ENCODE data around the gene NAT8L. TPM values are rescaled to one million over a fixed set of nuclear protein-coding genes. Genes with fewer than 3 reads are reported as not detected.

NAT8L gene
- polyA plus RNA-seq, 3 donors: 0.01 TPM; not detected in 2

- Mint-ChIP-seq H3K36me3 (peaks cover 13 to 23% of the 10 kb centered on the region in 2 donors), H3K4me1 (peaks cover 41% of the 10 kb centered on the region), H3K9me3 (peaks cover 0 to 1% (median 0%) of the 10 kb centered on the region in 7 donors), H3K27me3 (ENCODE audit: low read depth in 3 of 3) (peaks cover 5 to 14% (median 9%) of the 10 kb centered on the region in 3 donors), H3K4me3 (peak overlapping the region; percentile 86 to 90), H3K27ac (peak overlapping the region; percentile 89 to 94 (median 93))
- H3K4me2 ChIP-seq (replicated peaks; ENCODE audit: extremely low read depth, low read length, poor library complexity, severe bottlenecking): peak overlapping the region; percentile 97
- peak overlapping the region; percentile 63 to 95 (median 93) for H3K4me3 ChIP-seq (replicated peaks in 1 of 3; ENCODE audit: low read depth in 2 of 3, low read length in 3 of 3)
- H3K9me3 ChIP-seq (replicated peaks in 1 of 2; ENCODE audit: control insufficient read depth in 1 of 2, insufficient read depth in 1 of 2, low read length in 2 of 2): no peaks in the 10 kb centered on the region
- no peak for TF ChIP-seq CTCF (IDR thresholded peaks at IDR 0.05)
- peak overlapping the region; percentile 94 for H3K9ac ChIP-seq (ENCODE audit: insufficient read depth, low read length, poor library complexity, severe bottlenecking)
- H2AFZ ChIP-seq (ENCODE audit: insufficient read depth, low read depth, low read length, poor library complexity, severe bottlenecking): peak overlapping the region; percentile 97
- H3K4me1 ChIP-seq (ENCODE audit: control insufficient read depth in 1 of 2, insufficient read depth in 2 of 2, low read length in 2 of 2): peaks cover 38 to 44% of the 10 kb centered on the region in 2 donors
- H3K27me3 ChIP-seq (ENCODE audit: control insufficient read depth in 2 of 2, insufficient read depth in 2 of 2, low read length in 2 of 2): peaks cover 0 to 2% of the 10 kb centered on the region in 2 donors
- H4K20me1 ChIP-seq (ENCODE audit: insufficient read depth, low read length): peaks cover 8% of the 10 kb centered on the region
- peak overlapping the region; percentile 89 to 98 for H3K27ac ChIP-seq (ENCODE audit: low read depth in 1 of 2, low read length in 2 of 2)
- peaks cover 7 to 17% of the 10 kb centered on the region in 2 donors for H3K36me3 ChIP-seq (replicated peaks in 1 of 2; ENCODE audit: control insufficient read depth in 1 of 2, insufficient read depth in 2 of 2, low read length in 2 of 2)
- WGBS (ENCODE audit: insufficient coverage): 0% methylated on average over 6 of the region's 23 CpGs
- DNase-seq: peak; percentile 74 to 89 (median 79)
- intact Hi-C loops (cut with micrococcal nuclease): loop anchor here (2.0 to 10.0 kb wide), 6 partner anchors 31 to 665 kb away; partner anchors contain the start of genes MXD4 (in 1 of the 2), NSD2 (in 1 of the 2), TACC3 (in 1 of the 2) and TMEM129 (in 1 of the 2)
- H3K79me2 ChIP-seq (ENCODE audit: insufficient read depth, low read length): peaks cover 40% of the 10 kb centered on the region
Measured at GRCh38 chr4:2009651-2010233, 49.4 kb upstream of the NAT8L start.

GRCh38 chr4:2011583-2011982 is 47.5 kb upstream of the NAT8L start:
- no peak overlapping the region for H3K4me3 Mint-ChIP-seq
- peaks cover 0 to under 1% of the 10 kb centered on the region in 2 donors for H3K36me3 ChIP-seq (replicated peaks in 1 of 2; ENCODE audit: control insufficient read depth in 1 of 2, insufficient read depth in 2 of 2, low read length in 2 of 2)
- no peaks in the 10 kb centered on the region for H3K9me3 ChIP-seq (replicated peaks in 1 of 2; ENCODE audit: control insufficient read depth in 1 of 2, insufficient read depth in 1 of 2, low read length in 2 of 2)
- peaks cover 0 to 2% of the 10 kb centered on the region in 2 donors for H3K27me3 ChIP-seq (ENCODE audit: control insufficient read depth in 2 of 2, insufficient read depth in 2 of 2, low read length in 2 of 2)
- H3K4me1 Mint-ChIP-seq: peaks cover 38% of the 10 kb centered on the region
- H2AFZ ChIP-seq (ENCODE audit: insufficient read depth, low read depth, low read length, poor library complexity, severe bottlenecking): no peak overlapping the region
- H3K79me2 ChIP-seq (ENCODE audit: insufficient read depth, low read length): peaks cover 22% of the 10 kb centered on the region
- peaks cover 0 to 1% (median 0%) of the 10 kb centered on the region in 7 donors for H3K9me3 Mint-ChIP-seq
- DNase-seq: peak; percentile 74 to 85 (median 78)
- H3K27ac Mint-ChIP-seq: peak overlapping the region in 6 of 7 donors; percentile 25 to 85 (median 66)
- intact Hi-C loops (cut with micrococcal nuclease): loop anchor here (2.0 to 10.0 kb wide), 2 partner anchors 29 to 287 kb away; partner anchors contain the start of genes TACC3 (in 1 of the 2) and TMEM129 (in 1 of the 2)
- peak overlapping the region in 1 of 3 experiments; percentile 2 for H3K4me3 ChIP-seq (replicated peaks in 1 of 3; ENCODE audit: low read depth in 2 of 3, low read length in 3 of 3)
- H4K20me1 ChIP-seq (ENCODE audit: insufficient read depth, low read length): peaks cover 3% of the 10 kb centered on the region
- WGBS (ENCODE audit: insufficient coverage): 0% methylated on average over 1 of the region's 3 CpGs
- no peak for TF ChIP-seq CTCF (IDR thresholded peaks at IDR 0.05)
- H3K36me3 Mint-ChIP-seq: peaks cover 5 to 6% of the 10 kb centered on the region in 2 donors
- H3K4me2 ChIP-seq (replicated peaks; ENCODE audit: extremely low read depth, low read length, poor library complexity, severe bottlenecking): no peak overlapping the region
- H3K27me3 Mint-ChIP-seq (ENCODE audit: low read depth in 3 of 3): peaks cover 9 to 14% (median 14%) of the 10 kb centered on the region in 3 donors
- no peak overlapping the region for H3K9ac ChIP-seq (ENCODE audit: insufficient read depth, low read length, poor library complexity, severe bottlenecking)
- no peak overlapping the region for H3K27ac ChIP-seq (ENCODE audit: low read depth in 1 of 2, low read length in 2 of 2)
- H3K4me1 ChIP-seq (ENCODE audit: control insufficient read depth in 1 of 2, insufficient read depth in 2 of 2, low read length in 2 of 2): peaks cover 38 to 44% of the 10 kb centered on the region in 2 donors
